GM18861 (cell line): Measurements from ENCODE around the gene PHKG1.
"Not testable (repeated sequence)": the region's sequence is repeated elsewhere in the genome, so short reads cannot be mapped to it uniquely, and the experiment has no call there.

Source experiments
- ATAC-seq: cut with Tn5 transposase; IDR thresholded peaks from one replicate; pipeline ENCODE4 v1.9.1; 2021; ENCODE audit not compliant: unreplicated experiment

The PHKG1 gene

GRCh38 chr7:56083150-56083785, 9.5 kb downstream of the PHKG1 start:
- no peak for ATAC-seq

- no peak for ATAC-seq
Observed at GRCh38 chr7:56081626-56082340, 11.0 kb downstream of the PHKG1 start.

DNA sequence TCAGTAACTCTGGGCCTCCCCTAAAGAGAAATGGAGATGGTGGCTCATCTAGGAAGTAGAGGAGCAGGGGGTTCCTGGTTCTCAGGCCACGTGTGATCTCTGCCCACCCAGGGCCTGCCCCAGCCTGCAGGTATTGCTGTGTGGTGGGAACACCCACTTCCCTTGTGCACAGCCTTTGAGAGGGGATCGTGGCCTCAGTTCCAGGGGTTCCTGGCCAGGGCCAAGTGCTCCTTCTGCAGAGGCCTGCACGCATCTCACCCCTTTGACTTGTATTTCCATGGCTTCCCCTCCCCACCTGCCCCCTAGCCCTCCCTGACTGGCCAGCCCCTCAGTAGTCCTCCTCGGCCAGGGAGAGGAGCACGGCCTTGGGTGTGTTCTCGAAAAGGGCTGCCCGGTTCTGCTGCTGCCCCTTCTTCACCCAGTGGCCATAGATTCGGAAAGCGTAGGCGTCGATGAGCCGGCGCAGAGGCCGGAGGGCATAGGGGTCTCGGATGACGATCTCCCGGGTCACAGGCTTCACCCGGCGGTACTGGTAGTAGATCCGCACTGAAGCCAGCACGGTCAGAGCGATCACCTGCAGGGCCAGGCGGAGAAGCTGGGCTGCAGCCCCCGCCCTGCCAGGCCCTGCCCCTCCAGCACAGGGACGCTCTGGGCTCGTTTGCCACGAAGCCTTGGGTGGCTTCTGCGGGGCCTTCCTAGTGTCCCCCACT, 11.9 kb downstream of the PHKG1 start:
- ATAC-seq: not testable (repeated sequence)

DNA sequence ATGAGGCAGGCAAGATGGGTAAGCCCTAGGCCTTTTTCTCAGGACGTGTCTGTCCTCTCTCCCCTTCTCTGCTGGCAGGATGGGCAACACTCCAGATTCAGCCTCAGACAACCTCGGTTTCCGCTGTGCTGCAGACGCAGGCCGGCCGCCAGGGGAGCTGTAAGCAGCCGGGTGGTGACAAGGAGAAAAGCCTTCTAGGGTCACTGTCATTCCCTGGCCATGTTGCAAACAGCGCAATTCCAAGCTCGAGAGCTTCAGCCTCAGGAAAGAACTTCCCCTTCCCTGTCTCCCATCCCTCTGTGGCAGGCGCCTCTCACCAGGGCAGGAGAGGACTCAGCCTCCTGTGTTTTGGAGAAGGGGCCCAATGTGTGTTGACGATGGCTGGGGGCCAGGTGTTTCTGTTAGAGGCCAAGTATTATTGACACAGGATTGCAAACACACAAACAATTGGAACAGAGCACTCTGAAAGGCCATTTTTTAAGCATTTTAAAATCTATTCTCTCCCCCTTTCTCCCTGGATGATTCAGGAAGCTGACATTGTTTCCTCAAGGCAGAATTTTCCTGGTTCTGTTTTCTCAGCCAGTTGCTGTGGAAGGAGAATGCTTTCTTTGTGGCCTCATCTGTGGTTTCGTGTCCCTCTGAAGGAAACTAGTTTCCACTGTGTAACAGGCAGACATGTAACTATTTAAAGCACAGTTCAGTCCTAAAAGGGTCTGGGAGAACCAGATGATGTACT, 13.1 kb downstream of the PHKG1 start:
- no peak for ATAC-seq

DNA sequence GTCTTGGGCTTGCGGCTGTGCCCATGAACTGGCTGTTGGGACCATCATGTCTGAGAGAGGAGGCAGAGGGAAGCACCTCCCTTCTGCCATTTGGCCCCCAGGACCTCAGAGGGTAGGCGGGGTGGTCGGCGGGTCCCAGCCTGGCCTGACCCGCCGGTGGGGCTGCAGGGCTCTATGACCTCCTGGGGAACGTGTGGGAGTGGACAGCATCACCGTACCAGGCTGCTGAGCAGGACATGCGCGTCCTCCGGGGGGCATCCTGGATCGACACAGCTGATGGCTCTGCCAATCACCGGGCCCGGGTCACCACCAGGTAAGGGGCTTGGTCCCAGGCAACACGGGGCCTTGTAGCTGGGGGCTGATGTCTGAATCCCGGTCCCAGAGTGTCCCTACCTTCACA, 14.6 kb downstream of the PHKG1 start:
- ATAC-seq: no peak

DNA sequence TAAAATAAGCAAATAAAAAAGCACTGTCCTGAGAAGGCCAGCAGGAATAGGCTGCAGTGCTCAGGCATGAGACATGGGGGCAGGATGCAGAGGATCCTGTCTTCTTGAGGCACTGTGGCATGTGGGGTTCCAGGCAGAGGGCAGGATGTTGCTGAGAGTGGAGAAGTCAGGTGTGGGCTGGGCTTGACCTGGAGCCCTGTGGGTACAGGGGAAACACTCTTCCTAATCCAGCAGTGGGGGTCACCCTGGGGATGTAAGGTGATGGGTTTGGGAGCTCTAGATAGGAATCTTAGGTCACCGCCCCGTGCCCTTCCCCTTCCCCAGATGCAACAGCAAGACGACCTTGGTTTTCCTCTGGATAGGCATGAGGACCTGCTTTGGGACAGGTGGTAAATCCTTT, 15.1 kb downstream of the PHKG1 start:
- ATAC-seq: no peak

DNA sequence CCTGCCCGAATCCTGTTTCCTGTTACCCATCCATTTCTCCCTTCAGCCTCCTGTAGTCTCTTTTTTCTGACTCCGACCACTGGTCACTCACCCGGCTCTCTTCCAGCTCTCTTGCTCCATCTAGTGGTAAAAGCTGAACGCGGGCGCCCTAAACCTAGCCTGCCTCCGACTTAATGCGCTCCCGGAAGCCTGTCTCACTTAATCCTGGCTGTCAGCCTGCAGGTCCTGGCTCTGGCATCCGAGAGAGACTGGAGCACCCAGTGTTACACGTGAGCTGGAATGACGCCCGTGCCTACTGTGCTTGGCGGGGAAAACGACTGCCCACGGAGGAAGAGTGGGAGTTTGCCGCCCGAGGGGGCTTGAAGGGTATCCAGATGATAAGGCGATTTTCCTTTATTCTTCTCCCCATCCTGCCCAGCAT, 18.4 kb downstream of the PHKG1 start:
- peak; percentile 88 for ATAC-seq

DNA sequence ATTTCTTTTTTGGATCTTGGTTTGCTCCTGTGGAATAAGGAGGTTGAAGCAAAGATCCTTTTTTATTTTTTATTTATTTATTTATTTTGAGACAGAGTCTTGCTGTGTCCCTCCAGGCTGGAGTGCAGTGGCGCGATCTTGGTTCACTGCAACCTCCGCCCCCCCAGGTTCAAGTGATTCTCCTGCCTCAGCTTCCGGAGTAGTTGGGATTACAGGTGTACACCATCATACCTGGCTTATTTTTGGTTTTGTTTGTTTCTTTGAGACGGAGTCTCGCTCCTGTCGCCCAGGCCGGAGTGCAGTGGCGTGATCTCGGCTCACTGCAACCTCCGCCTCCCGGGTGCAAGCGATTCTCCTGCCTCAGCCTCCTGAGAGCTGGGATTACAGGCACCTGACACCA, 26.4 kb downstream of the PHKG1 start:
- not testable (repeated sequence) for ATAC-seq

- ATAC-seq: peak; percentile 90
Observed at GRCh38 chr7:56063882-56064625, 28.7 kb downstream of the PHKG1 start, which contains the start of gene SUMF2. Gene SUMF2 (plus strand): TSS chr7:56064286. CDS start chr7:56064312, 26 bp downstream.

GRCh38 chr7:56063500-56063881, 29.3 kb downstream of the PHKG1 start:
- ATAC-seq: no peak

DNA sequence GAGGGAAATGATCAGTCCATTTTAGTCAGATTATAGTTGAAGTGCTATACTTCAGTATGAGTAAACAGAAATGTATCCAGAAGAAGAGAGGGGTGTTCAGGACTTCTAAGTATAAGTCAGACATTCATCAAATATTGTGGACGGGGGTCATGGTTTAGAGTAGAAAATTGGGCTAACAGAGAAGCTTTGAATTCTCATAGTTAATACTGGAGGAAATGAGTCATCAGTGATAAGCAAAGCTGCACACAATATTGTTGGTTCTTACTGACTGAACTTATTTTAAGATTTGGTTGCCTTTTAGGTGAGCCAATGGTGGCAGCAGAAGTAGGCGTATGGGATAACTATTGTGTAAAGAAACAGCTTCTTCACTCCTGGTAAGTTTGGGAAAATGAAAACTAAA, 30.4 kb downstream of the PHKG1 start:
- ATAC-seq: no peak

DNA sequence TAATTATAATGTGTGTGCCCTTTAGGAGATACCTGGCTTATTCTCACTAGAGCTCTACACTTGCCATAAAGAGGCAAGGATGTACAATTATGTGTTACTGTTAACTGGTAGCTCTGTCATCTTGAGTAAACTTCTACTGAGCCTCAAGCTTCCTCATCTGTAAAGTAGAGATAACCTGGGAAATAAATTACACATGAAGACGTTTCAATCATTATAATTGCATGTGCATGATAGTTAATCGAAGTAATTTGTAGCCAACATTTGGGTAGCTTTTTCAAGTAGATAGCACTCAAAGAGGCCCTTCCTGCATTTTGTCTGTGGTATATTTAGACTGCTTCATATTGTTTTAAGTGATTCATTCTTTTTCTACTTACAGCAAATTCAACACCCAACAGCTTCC, 38.8 kb downstream of the PHKG1 start:
- no peak for ATAC-seq

DNA sequence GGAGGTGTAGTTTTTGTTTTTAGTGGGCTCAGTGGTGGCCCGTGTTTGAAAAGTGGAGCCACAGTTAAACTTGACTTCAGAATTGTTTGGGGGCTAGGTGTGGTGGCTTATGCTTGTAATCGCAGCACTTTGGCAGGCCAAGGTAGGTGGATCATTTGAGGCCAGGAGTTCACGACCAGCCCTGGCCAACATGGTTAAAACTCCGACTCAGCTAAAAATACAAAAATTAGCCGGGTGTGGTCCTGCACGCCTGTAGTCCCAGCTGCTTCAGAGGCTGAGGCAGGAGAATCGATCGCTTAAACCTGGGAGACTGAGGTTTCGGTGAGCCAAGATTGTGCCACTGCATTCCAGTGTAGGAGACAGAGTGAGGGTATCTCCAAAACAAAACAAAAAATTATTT, 39.4 kb downstream of the PHKG1 start:
- ATAC-seq: no peak

DNA sequence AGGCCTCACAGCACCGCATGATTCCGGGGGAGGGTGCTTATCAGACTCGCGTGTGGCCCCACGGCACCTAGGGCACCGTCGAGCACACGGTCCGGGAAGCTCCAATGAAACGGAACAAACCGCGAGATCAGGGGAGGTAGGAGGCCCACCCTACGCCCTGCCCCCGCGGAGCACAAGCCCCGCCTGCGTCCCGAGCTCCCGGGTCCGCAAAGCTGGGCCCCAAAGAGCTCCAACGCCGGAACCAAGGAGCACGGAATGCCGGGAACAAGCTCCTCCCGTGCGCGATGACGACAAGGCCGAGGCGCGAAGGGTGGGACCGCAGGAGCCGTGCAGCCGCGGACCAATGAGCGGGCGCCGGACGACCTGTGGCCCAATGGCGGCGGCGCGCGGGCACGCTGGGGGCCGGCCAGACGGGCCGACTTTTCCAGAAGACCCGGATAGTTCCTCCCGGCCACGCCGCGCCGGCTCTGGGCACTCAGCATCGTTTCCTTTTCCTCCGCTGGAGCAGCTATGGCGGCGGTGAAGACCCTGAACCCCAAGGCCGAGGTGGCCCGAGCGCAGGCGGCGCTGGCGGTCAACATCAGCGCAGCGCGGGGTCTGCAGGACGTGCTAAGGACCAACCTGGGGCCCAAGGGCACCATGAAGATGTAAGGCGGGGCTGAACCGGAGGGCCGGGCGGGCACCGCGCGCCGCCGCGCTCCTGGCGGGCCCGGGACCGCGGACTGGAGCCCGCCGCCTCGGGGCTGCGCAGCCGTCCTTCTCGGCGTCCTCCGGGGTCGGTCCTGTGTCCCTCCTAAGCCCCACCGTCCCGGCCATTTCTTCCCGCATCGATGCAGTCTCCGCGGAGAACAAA, 41.2 kb downstream of the PHKG1 start, which contains the start of the genes CCT6A and PSPH:
CCT6A (plus strand) TSS at position 427 of the 853 bp plus-strand sequence; CDS start at position 511, 84 bp downstream.
PSPH (minus strand) TSS at position 106 of the 853 bp plus-strand sequence. CDS start 30,232 bp downstream, outside the sequence.
- ATAC-seq: peak; percentile 85

GRCh38 chr7:56051053-56051338, 41.8 kb downstream of the PHKG1 start:
- ATAC-seq: no peak

GRCh38 chr7:56048763-56049162, 44.0 kb downstream of the PHKG1 start:
- ATAC-seq: not testable (repeated sequence)

DNA sequence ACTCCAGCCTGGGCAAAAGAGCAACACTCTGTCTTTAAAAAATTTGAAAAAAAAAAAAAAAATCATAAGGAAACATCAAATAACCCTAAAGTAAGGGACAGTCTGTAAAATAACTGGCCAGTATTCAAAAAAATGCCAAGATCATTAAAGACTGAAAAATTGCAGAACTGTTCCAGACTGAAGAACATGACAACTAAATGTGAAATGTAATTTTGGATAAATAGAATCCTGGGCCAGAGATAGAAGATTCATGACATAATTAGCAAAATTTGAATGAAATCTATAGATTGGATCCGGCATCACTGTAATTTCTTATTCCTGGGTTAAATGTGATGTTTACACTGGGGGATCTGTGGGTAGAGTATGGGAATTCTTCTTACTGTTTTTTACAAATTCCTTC, 44.5 kb downstream of the PHKG1 start:
- no peak for ATAC-seq

GRCh38 chr7:56047446-56048116, 45.2 kb downstream of the PHKG1 start:
- ATAC-seq: not testable (repeated sequence)
